Suprapubic skin (tissue), 4 donors: Measurements from ENCODE around the gene ARHGAP12. TPM values are rescaled to one million over a fixed set of nuclear protein-coding genes. Genes with fewer than 3 reads are reported as not detected.

Source experiments
- DNase-seq, 2 donors: peaks; one replicate each; pipeline ENCODE4 v3.0.0-alpha.2; 2019; ENCODE audit warnings: low spot score in 2 of 2
- H3K27ac ChIP-seq: fragments of 200-600 bp; sonication (generic); one replicate; pipeline ENCODE4 v1.5.1; 2019
- H3K27me3 ChIP-seq: fragments of 200-600 bp; sonication (generic); one replicate; pipeline ENCODE4 v1.5.1; 2019
- H3K36me3 ChIP-seq: fragments of 200-600 bp; sonication (generic); one replicate; pipeline ENCODE4 v1.5.1; 2019
- H3K4me1 ChIP-seq: fragments of 200-600 bp; sonication (generic); one replicate; pipeline ENCODE4 v1.5.1; 2019
- H3K4me3 ChIP-seq: fragments of 200-600 bp; sonication (generic); one replicate; pipeline ENCODE4 v1.5.1; 2019; ENCODE audit warnings: mild to moderate bottlenecking
- H3K9me3 ChIP-seq: fragments of 200-600 bp; sonication (generic); one replicate; pipeline ENCODE4 v1.5.1; 2019
- EP300 ChIP-seq: sonication (generic); formaldehyde crosslinking; IDR thresholded peaks from one replicate; pipeline ENCODE4 v1.6.1; 2017; ENCODE audit warnings: antibody characterized with exemption
- POLR2A ChIP-seq, 2 donors: fragments of 450-650 bp; IDR thresholded peaks; one replicate each; pipeline ENCODE4 v1.6.1; 2017; ENCODE audit warnings: antibody characterized with exemption in 2 of 2, mild to moderate bottlenecking in 2 of 2, moderate library complexity in 2 of 2
- POLR2AphosphoS5 ChIP-seq, 3 donors: sonication (generic); formaldehyde crosslinking; IDR thresholded peaks; one replicate each; pipeline ENCODE4 v1.6.1; 2017; ENCODE audit warnings: antibody characterized with exemption in 3 of 3
- WGBS: methylation state at CpG from one replicate; pipeline ENCODE4 v1.1.5; 2018; 5-methylcytosine and 5-hydroxymethylcytosine counted together
- total RNA-seq, 4 donors: library from RNA; depleted of rRNA; stranded (reverse); fragments of >200 nt; gene quantifications; one replicate each; pipeline ENCODE4 v1.1.0, GENCODE V29; 2016
- TF ChIP-seq, protein P1 (sequence below), 2 donors: fragments of 200-600 bp in 1 of 2; fragments of 450-650 bp in 1 of 2; sonication (generic) in 1 of 2; IDR thresholded peaks; one replicate each; pipeline ENCODE4 v1.5.1; 2016 to 2019; ENCODE audit warnings: antibody characterized with exemption in 2 of 2, mild to moderate bottlenecking in 1 of 2, moderate library complexity in 1 of 2

Gene ARHGAP12
- total RNA-seq, 4 donors from 2014 or later, result 25.7 to 64.5 (median 39.5) TPM

DNA sequence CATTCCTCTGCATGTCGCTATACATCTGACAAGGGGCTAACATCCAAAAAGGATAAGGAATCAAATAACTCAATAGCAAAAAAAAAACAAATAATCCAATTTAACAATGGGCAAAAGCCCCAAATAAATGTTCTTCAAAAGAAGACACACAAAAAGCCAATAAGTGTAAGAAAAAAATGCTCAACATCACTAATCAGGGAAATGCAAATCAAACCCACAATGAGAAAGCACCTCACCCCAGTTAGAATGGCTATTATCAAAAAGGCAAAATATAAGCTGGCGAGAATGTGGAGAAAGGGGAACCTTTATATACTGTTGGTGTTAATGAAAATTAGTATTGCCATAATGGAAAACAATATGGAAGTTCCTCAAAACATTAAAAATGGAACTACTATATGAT, 14.3 kb downstream of the ARHGAP12 start:
- Histone ChIP-seq H3K27ac (no peak overlapping the region), H3K9me3 (no peaks in the 10 kb centered on the region), H3K4me3 (no peak overlapping the region), H3K36me3 (no peaks in the 10 kb centered on the region), H3K4me1 (peaks cover 27% of the 10 kb centered on the region), H3K27me3 (no peaks in the 10 kb centered on the region)
- TF ChIP-seq, protein P1, sequence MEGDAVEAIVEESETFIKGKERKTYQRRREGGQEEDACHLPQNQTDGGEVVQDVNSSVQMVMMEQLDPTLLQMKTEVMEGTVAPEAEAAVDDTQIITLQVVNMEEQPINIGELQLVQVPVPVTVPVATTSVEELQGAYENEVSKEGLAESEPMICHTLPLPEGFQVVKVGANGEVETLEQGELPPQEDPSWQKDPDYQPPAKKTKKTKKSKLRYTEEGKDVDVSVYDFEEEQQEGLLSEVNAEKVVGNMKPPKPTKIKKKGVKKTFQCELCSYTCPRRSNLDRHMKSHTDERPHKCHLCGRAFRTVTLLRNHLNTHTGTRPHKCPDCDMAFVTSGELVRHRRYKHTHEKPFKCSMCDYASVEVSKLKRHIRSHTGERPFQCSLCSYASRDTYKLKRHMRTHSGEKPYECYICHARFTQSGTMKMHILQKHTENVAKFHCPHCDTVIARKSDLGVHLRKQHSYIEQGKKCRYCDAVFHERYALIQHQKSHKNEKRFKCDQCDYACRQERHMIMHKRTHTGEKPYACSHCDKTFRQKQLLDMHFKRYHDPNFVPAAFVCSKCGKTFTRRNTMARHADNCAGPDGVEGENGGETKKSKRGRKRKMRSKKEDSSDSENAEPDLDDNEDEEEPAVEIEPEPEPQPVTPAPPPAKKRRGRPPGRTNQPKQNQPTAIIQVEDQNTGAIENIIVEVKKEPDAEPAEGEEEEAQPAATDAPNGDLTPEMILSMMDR (IDR thresholded peaks at IDR 0.05), result no peak
- TF ChIP-seq POLR2A (IDR thresholded peaks at IDR 0.05) (no peak), EP300 (no peak), POLR2AphosphoS5 (IDR thresholded peaks at IDR 0.05) (no peak)
- 98% methylated on average over 2 of the region's 2 CpGs for WGBS
- DNase-seq, result no peak

GRCh38 chr10:31912898-31913850, 15.5 kb downstream of the ARHGAP12 start:
- no peak overlapping the region for H3K27ac ChIP-seq
- 28% methylated on average over 10 of the region's 10 CpGs for WGBS
- H3K36me3 ChIP-seq, result no peaks in the 10 kb centered on the region
- H3K27me3 ChIP-seq, result no peaks in the 10 kb centered on the region
- H3K4me1 ChIP-seq, result peaks cover 27% of the 10 kb centered on the region
- no peak overlapping the region for H3K4me3 ChIP-seq
- H3K9me3 ChIP-seq, result no peaks in the 10 kb centered on the region
- no peak for DNase-seq
- no peak for TF ChIP-seq POLR2A (IDR thresholded peaks at IDR 0.05)
- no peak for TF ChIP-seq EP300
- no peak for TF ChIP-seq POLR2AphosphoS5 (IDR thresholded peaks at IDR 0.05)
- TF ChIP-seq, protein P1 (IDR thresholded peaks at IDR 0.05), result no peak

DNA sequence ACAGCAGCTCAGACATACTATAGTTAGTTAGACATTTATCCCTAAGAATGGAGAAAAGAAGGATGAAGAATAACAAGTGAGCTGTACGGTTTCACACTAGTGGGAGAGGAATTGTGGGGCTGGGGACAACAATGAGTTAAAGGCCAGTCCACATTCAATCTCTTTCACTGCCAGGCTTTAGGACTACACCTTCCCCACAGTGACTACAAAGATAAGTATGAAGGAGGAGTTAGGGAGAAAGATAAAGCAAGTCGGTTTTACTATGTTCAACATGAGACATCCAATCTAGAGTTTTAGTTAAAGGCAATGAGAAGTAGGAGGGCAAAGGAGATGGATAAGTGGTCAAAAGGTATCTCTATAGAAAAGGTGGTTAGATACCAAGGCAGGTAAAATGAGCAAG, 16.3 kb downstream of the ARHGAP12 start:
- TF ChIP-seq EP300 (no peak), POLR2A (IDR thresholded peaks at IDR 0.05) (no peak)
- H3K9me3 ChIP-seq, result no peaks in the 10 kb centered on the region
- no peaks in the 10 kb centered on the region for H3K27me3 ChIP-seq
- H3K4me3 ChIP-seq, result no peak overlapping the region
- no peak overlapping the region for H3K27ac ChIP-seq
- no peak for DNase-seq
- H3K36me3 ChIP-seq, result no peaks in the 10 kb centered on the region
- peaks cover 27% of the 10 kb centered on the region for H3K4me1 ChIP-seq
- whole genome bisulfite sequencing, result 42% methylated on average over 2 of the region's 2 CpGs

GRCh38 chr10:31910016-31910415, 18.6 kb downstream of the ARHGAP12 start:
- H3K27ac ChIP-seq, result no peak overlapping the region
- no peak for DNase-seq
- no peaks in the 10 kb centered on the region for H3K9me3 ChIP-seq
- no peaks in the 10 kb centered on the region for H3K36me3 ChIP-seq
- H3K4me3 ChIP-seq, result no peak overlapping the region
- 85% methylated on average over 3 of the region's 3 CpGs for WGBS
- no peak for TF ChIP-seq EP300
- TF ChIP-seq, protein P1 (IDR thresholded peaks at IDR 0.05), result no peak
- no peak for TF ChIP-seq POLR2AphosphoS5 (IDR thresholded peaks at IDR 0.05)
- no peak for TF ChIP-seq POLR2A (IDR thresholded peaks at IDR 0.05)
- H3K27me3 ChIP-seq, result no peaks in the 10 kb centered on the region
- peaks cover 27% of the 10 kb centered on the region for H3K4me1 ChIP-seq

DNA sequence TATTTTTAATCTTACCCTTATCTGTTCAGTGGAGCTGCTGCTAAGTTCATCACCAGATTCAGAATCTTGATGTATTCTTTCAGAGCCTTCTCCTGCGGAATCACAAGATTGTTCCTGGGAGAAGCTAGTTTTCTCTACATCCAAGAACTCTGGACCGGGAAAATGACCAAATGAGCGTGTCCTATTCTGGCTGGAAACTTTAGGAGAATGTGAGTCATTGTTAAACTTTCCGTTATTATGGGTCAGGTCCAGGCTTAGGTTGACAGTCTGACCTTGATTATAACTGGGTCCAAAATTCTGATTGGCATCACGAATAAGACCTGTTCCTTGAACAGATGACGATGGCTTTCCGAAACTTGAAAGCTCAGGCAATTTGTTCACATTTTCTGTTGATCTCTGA, 20.5 kb downstream of the ARHGAP12 start:
- no peak for DNase-seq
- Histone ChIP-seq H3K36me3 (no peaks in the 10 kb centered on the region), H3K27ac (no peak overlapping the region), H3K27me3 (no peaks in the 10 kb centered on the region), H3K9me3 (no peaks in the 10 kb centered on the region), H3K4me1 (peaks cover 17% of the 10 kb centered on the region), H3K4me3 (no peak overlapping the region)
- no peak for TF ChIP-seq EP300
- TF ChIP-seq POLR2A (IDR thresholded peaks at IDR 0.05), result no peak
- TF ChIP-seq, protein P1 (IDR thresholded peaks at IDR 0.05), result no peak
- TF ChIP-seq POLR2AphosphoS5 (IDR thresholded peaks at IDR 0.05), result no peak
- 73% methylated on average over 7 of the region's 7 CpGs for WGBS
